HG03575 (cell line): Measurements from ENCODE around the gene OR14A16.

Experiments used
- ATAC-seq: cut with Tn5 transposase; IDR thresholded peaks from one replicate; pipeline ENCODE4 v1.9.1; 2021; ENCODE audit not compliant: unreplicated experiment, insufficient number of reproducible peaks, low FRiP score; ENCODE audit errors: extremely low read depth

OR14A16 gene

GRCh38 chr1:247812637-247813036, 11.3 kb downstream of the OR14A16 start:
- no peak for ATAC-seq

DNA sequence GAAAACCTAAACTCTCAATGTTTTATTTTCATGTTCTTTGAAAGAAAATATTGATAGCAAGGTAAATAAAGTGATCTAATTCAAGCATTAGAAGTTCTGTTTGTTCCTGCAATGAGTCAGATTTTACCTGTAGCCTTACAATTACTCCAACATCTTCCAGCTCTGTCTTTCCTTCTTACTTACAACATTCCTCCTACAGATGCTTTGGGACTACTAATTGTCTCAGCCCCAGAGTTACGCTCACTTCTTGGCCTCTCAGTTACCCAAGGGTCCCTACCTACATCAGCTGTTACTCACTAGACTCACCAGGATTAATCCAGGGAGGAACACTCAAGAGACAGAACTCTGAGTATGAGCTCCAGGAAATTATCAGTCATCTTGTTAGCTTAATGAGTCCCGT, 26.4 kb downstream of the OR14A16 start:
- no peak for ATAC-seq

DNA sequence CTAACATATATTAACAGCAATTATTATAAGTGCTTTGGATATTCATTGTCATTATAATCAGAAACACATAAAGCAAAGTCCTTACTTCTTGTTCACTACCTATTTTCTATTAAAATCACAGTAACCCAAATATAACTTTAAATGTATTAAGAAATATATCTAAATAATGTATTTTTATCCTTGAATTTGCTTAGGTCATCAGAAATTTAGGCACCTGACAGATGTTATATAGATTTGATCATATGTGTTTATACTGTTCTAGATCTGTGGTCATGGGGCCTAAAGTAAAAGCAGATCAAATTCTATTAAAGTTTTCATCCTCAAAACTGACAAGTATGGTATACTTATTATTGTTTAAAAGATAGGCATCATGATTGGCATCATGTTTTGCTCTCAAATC, 54.3 kb downstream of the OR14A16 start:
- ATAC-seq, result no peak
